PC-9 (cell line): Measurements from ENCODE around the gene MYO3B.

ENCODE experiments used
- CTCF ChIP-seq: fragments of 200-600 bp; sonication (generic); conservative IDR thresholded peaks from 2 replicates; pipeline ENCODE4 v1.6.1; 2017; ENCODE audit warnings: mixed run types, antibody characterized with exemption, mild to moderate bottlenecking, moderate library complexity
- EZH2 ChIP-seq: fragments of 200-600 bp; sonication (generic); IDR thresholded peaks from 2 replicates; pipeline ENCODE4 v1.8.0; 2017; ENCODE audit warnings: antibody characterized with exemption, low read depth

- TF ChIP-seq CTCF (no peak), EZH2 (no peak)
Observed at GRCh38 chr2:170586571-170587095, 408.7 kb downstream of the MYO3B start.
